H1 (cell line): ENCODE data around the gene WSCD1. TPM values are rescaled to one million over a fixed set of nuclear protein-coding genes. Genes with fewer than 3 reads are reported as not detected.

Experiments
- CTCF ChIA-PET: fragments of 300-600 bp; sonication (Branson Sonifier 250); formaldehyde crosslinking; loops from one replicate; lab custom pipeline; 2021; ENCODE audit not compliant: partially characterized antibody; lab: Charles Lee
- POLR2A ChIA-PET: fragments of 300-600 bp; sonication (Branson Sonifier 250); formaldehyde crosslinking; loops from one replicate; lab custom pipeline; 2021; ENCODE audit warnings: inconsistent platforms; ENCODE audit not compliant: partially characterized antibody; lab: Charles Lee
- DNase-seq, 2 experiments: peaks; one replicate each; pipeline versions ENCODE4 v3.0.0 to v3.0.0-alpha.2; 2010 to 2022; ENCODE audit warnings: low spot score in 2 of 2, low read depth in 1 of 2, mixed read lengths in 1 of 2
- FAIRE-seq: peaks from 2 replicates; lab custom pipeline; 2011; peaks lifted over from hg19 to GRCh38; lab: Jason Lieb, UNC
- H2AFZ ChIP-seq: 2 replicates; pipeline ENCODE4 v1.8.1; 2012; ENCODE audit warnings: low read length, inconsistent platforms
- H2AK5ac ChIP-seq: 2 replicates; pipeline ENCODE4 v1.6.1; 2013; ENCODE audit warnings: low read depth, low read length
- H2BK120ac ChIP-seq: replicated peaks from 2 replicates; pipeline ENCODE3; 2013; ENCODE audit warnings: low read depth, low read length, inconsistent platforms
- H2BK12ac ChIP-seq: 2 replicates; pipeline ENCODE4 v1.6.1; 2013; ENCODE audit warnings: low read depth, low read length
- H2BK15ac ChIP-seq: 2 replicates; pipeline ENCODE4 v1.6.1; 2013; ENCODE audit warnings: low read length
- H2BK20ac ChIP-seq: 2 replicates; pipeline ENCODE4 v1.6.1; 2013; ENCODE audit warnings: low read length
- H2BK5ac ChIP-seq: 2 replicates; pipeline ENCODE4 v1.6.1; 2013; ENCODE audit warnings: low read depth, low read length
- H3K14ac ChIP-seq: 2 replicates; pipeline ENCODE4 v1.6.1; 2013; ENCODE audit warnings: inconsistent platforms; ENCODE audit not compliant: insufficient read length
- H3K18ac ChIP-seq: 2 replicates; pipeline ENCODE4 v1.6.1; 2013; ENCODE audit warnings: low read length; ENCODE audit errors: extremely low read depth
- H3K23ac ChIP-seq: 2 replicates; pipeline ENCODE4 v1.6.1; 2013; ENCODE audit warnings: inconsistent platforms; ENCODE audit not compliant: insufficient read length
- H3K23me2 ChIP-seq: 2 replicates; pipeline ENCODE4 v1.6.1; 2013; ENCODE audit warnings: low read depth, low read length
- H3K27ac ChIP-seq: 2 replicates; pipeline ENCODE4 v1.6.1; 2011; ENCODE audit warnings: low read depth, low read length, inconsistent platforms
- H3K27me3 ChIP-seq, 4 experiments: replicated peaks in 1 of 4; 1 replicate in 1 of 4; 2 replicates in 3 of 4; pipeline versions ENCODE4 v1.6.1 to v1.8.1; 2011 to 2013; ENCODE audit warnings: low read length in 3 of 4, mild to moderate bottlenecking in 3 of 4, inconsistent platforms in 2 of 4, mixed read lengths in 2 of 4, moderate library complexity in 1 of 4; ENCODE audit not compliant: control insufficient read depth in 3 of 4, insufficient read depth in 3 of 4; ENCODE audit errors: extremely low read depth in 1 of 4
- H3K36me3 ChIP-seq, 4 experiments: 2 replicates each; pipeline versions ENCODE4 v1.6.1 to v1.8.1; 2011 to 2013; ENCODE audit warnings: mild to moderate bottlenecking in 4 of 4, low read length in 3 of 4, moderate library complexity in 2 of 4, control low read depth in 1 of 4, inconsistent platforms in 1 of 4; ENCODE audit not compliant: insufficient read depth in 4 of 4, control insufficient read depth in 2 of 4
- H3K4ac ChIP-seq: replicated peaks from 2 replicates; pipeline ENCODE3; 2013; ENCODE audit warnings: low read length, low read depth, mixed read lengths, inconsistent platforms; ENCODE audit not compliant: insufficient read length
- H3K4me1 ChIP-seq, 4 experiments: replicated peaks in 1 of 4; 1 replicate in 1 of 4; 2 replicates in 3 of 4; pipeline versions ENCODE4 v1.6.1 to v1.8.1; 2011 to 2013; ENCODE audit warnings: low read length in 3 of 4, inconsistent platforms in 2 of 4, mixed read lengths in 1 of 4; ENCODE audit not compliant: insufficient read depth in 4 of 4, control insufficient read depth in 3 of 4
- H3K4me2 ChIP-seq, 2 experiments: 2 replicates each; pipeline versions ENCODE4 v1.6.1 to v1.8.1; 2011 to 2013; ENCODE audit warnings: low read depth in 2 of 2, low read length in 2 of 2, control low read depth in 1 of 2, inconsistent platforms in 1 of 2, mild to moderate bottlenecking in 1 of 2; ENCODE audit not compliant: insufficient read depth in 1 of 2
- H3K4me3 ChIP-seq, 4 experiments: fragments of 200-600, 300-600 bp in 1 of 4; sonication (generic), shearing (Covaris generic), sonication (Bioruptor Twin) in 1 of 4; 2 replicates each; pipeline versions ENCODE4 v1.5.1 to v1.8.1; 2011 to 2016; ENCODE audit warnings: low read length in 4 of 4, low read depth in 3 of 4, control low read depth in 2 of 4, inconsistent platforms in 2 of 4, mild to moderate bottlenecking in 2 of 4, mixed read lengths in 1 of 4, moderate library complexity in 1 of 4; ENCODE audit not compliant: insufficient read depth in 2 of 4; ENCODE audit errors: extremely low read depth in 1 of 4
- H3K56ac ChIP-seq: replicated peaks from 2 replicates; pipeline ENCODE3; 2013; ENCODE audit warnings: low read depth, mild to moderate bottlenecking, mixed read lengths, low read length, inconsistent platforms; ENCODE audit not compliant: insufficient read length
- H3K79me1 ChIP-seq: 2 replicates; pipeline ENCODE4 v1.6.1; 2013; ENCODE audit warnings: low read depth, low read length, control low read depth
- H3K79me2 ChIP-seq, 2 experiments: 2 replicates each; pipeline versions ENCODE4 v1.6.1 to v1.8.1; 2012 to 2013; ENCODE audit warnings: low read length in 2 of 2, mild to moderate bottlenecking in 2 of 2, inconsistent platforms in 1 of 2; ENCODE audit not compliant: insufficient read depth in 2 of 2, control insufficient read depth in 1 of 2
- H3K9ac ChIP-seq, 4 experiments: replicated peaks in 1 of 4; 1 replicate in 1 of 4; 2 replicates in 3 of 4; pipeline versions ENCODE4 v1.6.1 to v1.8.1; 2011 to 2013; ENCODE audit warnings: low read depth in 3 of 4, low read length in 3 of 4, control low read depth in 2 of 4, mild to moderate bottlenecking in 2 of 4, moderate library complexity in 2 of 4, inconsistent platforms in 1 of 4; ENCODE audit errors: extremely low read depth in 1 of 4
- H3K9me3 ChIP-seq, 2 experiments: 2 replicates each; pipeline versions ENCODE4 v1.6.1 to v1.8.1; 2012 to 2013; ENCODE audit warnings: mild to moderate bottlenecking in 2 of 2, moderate library complexity in 2 of 2, control low read depth in 1 of 2, inconsistent platforms in 1 of 2, low read depth in 1 of 2, low read length in 1 of 2, mixed read lengths in 1 of 2; ENCODE audit not compliant: insufficient read depth in 2 of 2
- H4K20me1 ChIP-seq, 2 experiments: replicated peaks in 1 of 2; 2 replicates each; pipeline versions ENCODE3 to v1.8.1; 2011 to 2013; ENCODE audit warnings: inconsistent platforms in 2 of 2, low read length in 2 of 2, mild to moderate bottlenecking in 1 of 2; ENCODE audit not compliant: insufficient read depth in 2 of 2, control insufficient read depth in 1 of 2
- H4K5ac ChIP-seq: 2 replicates; pipeline ENCODE4 v1.6.1; 2013; ENCODE audit warnings: low read length, low read depth, mixed read lengths, inconsistent platforms; ENCODE audit not compliant: insufficient read length
- H4K8ac ChIP-seq: 2 replicates; pipeline ENCODE4 v1.8.0; 2013; ENCODE audit warnings: mild to moderate bottlenecking, moderate library complexity, low read length, inconsistent platforms; ENCODE audit not compliant: insufficient read depth; ENCODE audit errors: extremely low read depth
- H4K91ac ChIP-seq: replicated peaks from 2 replicates; pipeline ENCODE3; 2013; ENCODE audit warnings: low read length, mixed read lengths, inconsistent platforms; ENCODE audit not compliant: insufficient read length
- CREB1 ChIP-seq: IDR thresholded peaks from 2 replicates; pipeline ENCODE4 v1.6.1; 2012; ENCODE audit warnings: inconsistent platforms
- KDM4A ChIP-seq: IDR thresholded peaks from one replicate; pipeline ENCODE4 v1.7.1; 2012; ENCODE audit warnings: low read depth, mild to moderate bottlenecking, moderate library complexity, low read length, inconsistent platforms; ENCODE audit not compliant: severe bottlenecking
- POU5F1 ChIP-seq: IDR thresholded peaks from 2 replicates; pipeline ENCODE4 v1.6.1; 2011; ENCODE audit warnings: low read depth, mild to moderate bottlenecking, low read length, moderate library complexity
- RXRA ChIP-seq: IDR thresholded peaks from 2 replicates; pipeline ENCODE4 v1.6.1; 2011; ENCODE audit warnings: low read depth, mild to moderate bottlenecking, low read length, moderate library complexity; ENCODE audit not compliant: insufficient read depth
- SP1 ChIP-seq: IDR thresholded peaks from 2 replicates; pipeline ENCODE4 v1.6.1; 2011; ENCODE audit warnings: low read depth, low read length
- SP4 ChIP-seq: IDR thresholded peaks from 2 replicates; pipeline ENCODE4 v1.6.1; 2012; ENCODE audit warnings: low read length, inconsistent platforms
- SRF ChIP-seq: IDR thresholded peaks from 2 replicates; pipeline ENCODE4 v1.6.1; 2011; ENCODE audit warnings: mild to moderate bottlenecking, low read depth, low read length, moderate library complexity
- WGBS, 2 experiments: shearing (Covaris generic) in 1 of 2; methylation state at CpG; one replicate each; pipeline versions ENCODE4 v1.1.6 to v1.1.7; 2013 to 2015; ENCODE audit warnings: low lambda C conversion rate in 2 of 2, mixed read lengths in 2 of 2, inconsistent platforms in 1 of 2, low coverage in 1 of 2, missing lambda C conversion rate in 1 of 2; ENCODE audit not compliant: insufficient replicate concordance in 2 of 2, insufficient coverage in 1 of 2, insufficient read length in 1 of 2; ENCODE audit errors: extremely low coverage in 1 of 2, missing lambda C conversion rate in 1 of 2; 5-methylcytosine and 5-hydroxymethylcytosine counted together
- polyA plus RNA-seq, 7 experiments: library from polyadenylated mRNA; depleted of rRNA in 3 of 7; stranded (reverse) in 5 of 7; unstranded in 2 of 7; fragments of >200 nt in 5 of 7; fragments of 200-250 nt in 2 of 7; gene quantifications; 1 replicate in 5 of 7; 2 replicates in 1 of 7; 4 replicates in 1 of 7; pipeline versions ENCODE4 v1.2.1 to v1.2.3, GENCODE V29; 2011 to 2013; ENCODE audit warnings: missing spikeins in 2 of 7, mixed read lengths in 2 of 7
- total RNA-seq: library from RNA; stranded (reverse); fragmentation: NEBNext Ultra II Directional; extraction: Animal tissue kit (Norgen Biotek cat#: 25700); gene quantifications from 2 replicates; pipeline ENCODE4 v1.2.1, GENCODE V29; 2021
- TF ChIP-seq, protein P1 (sequence below): IDR thresholded peaks from 2 replicates; pipeline ENCODE4 v1.6.1; 2011; ENCODE audit warnings: low read depth, mild to moderate bottlenecking, low read length; ENCODE audit not compliant: insufficient read depth

WSCD1 gene
- total and polyA plus RNA-seq, 2 of the 8 experiments (the other 6 are each of a cell fraction or from before 2014, with no cell fraction given), result 21.9 to 39.0 TPM

DNA sequence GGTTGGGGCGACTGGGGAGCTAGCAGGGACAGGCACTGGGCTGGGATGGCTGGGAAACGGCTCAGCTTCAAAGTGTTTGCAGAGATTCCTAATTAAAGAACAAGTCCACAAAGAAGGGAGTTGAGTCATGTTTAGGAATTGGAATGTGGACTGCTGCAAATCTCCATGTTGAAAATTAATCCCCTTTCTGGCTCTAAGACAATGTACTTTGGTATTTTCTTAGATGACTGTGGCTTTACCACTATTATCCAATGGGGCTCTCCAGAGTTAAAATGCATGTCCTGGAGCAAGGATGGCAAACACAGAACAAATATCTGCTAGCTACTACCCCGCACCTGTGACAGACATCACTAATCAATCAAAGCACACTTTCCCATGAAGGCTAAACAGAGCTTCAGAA is 22.2 kb upstream of the WSCD1 start:
- Histone ChIP-seq H3K79me1 (no peaks in the 10 kb centered on the region), H4K8ac (no peak overlapping the region), H3K27me3 (no peaks in the 10 kb centered on the region), H2AK5ac (no peak overlapping the region), H3K4me1 (no peaks in the 10 kb centered on the region; a peak in 1 of 7 replicates), H3K14ac (no peak overlapping the region), H3K23ac (no peak overlapping the region), H3K27ac (no peak overlapping the region), H2AFZ (no peak overlapping the region), H2BK12ac (no peak overlapping the region), H3K36me3 (no peaks in the 10 kb centered on the region), H4K5ac (no peak overlapping the region), H2BK5ac (no peak overlapping the region), H3K56ac (no peak overlapping the region), H3K18ac (no peak overlapping the region), H3K4me2 (no peak overlapping the region), H3K9me3 (no peaks in the 10 kb centered on the region), H3K23me2 (no peaks in the 10 kb centered on the region), H3K4ac (no peak overlapping the region), H2BK15ac (no peak overlapping the region), H2BK120ac (no peak overlapping the region), H3K4me3 (no peak overlapping the region), H2BK20ac (no peak overlapping the region), H3K79me2 (no peaks in the 10 kb centered on the region), H4K91ac (no peak overlapping the region), H4K20me1 (no peaks in the 10 kb centered on the region), H3K9ac (no peak overlapping the region)
- ChIA-PET POLR2A (interaction anchor here (0.6 to 1.1 kb wide), 2 partner anchors 24 to 456 kb away, joined by 3 to 4 read pairs; no protein-coding TSS in a partner anchor), CTCF (interaction anchor here (0.8 kb wide), 1 partner anchor 41 kb away, joined by 4 read pairs; no protein-coding TSS in a partner anchor)
- TF ChIP-seq SP4, result no peak
- TF ChIP-seq SP1, result no peak
- TF ChIP-seq POU5F1, result no peak
- TF ChIP-seq, protein P1, sequence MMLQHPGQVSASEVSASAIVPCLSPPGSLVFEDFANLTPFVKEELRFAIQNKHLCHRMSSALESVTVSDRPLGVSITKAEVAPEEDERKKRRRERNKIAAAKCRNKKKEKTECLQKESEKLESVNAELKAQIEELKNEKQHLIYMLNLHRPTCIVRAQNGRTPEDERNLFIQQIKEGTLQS, result no peak
- TF ChIP-seq SRF, result no peak
- no peak for TF ChIP-seq KDM4A
- no peak for TF ChIP-seq RXRA
- no peak for TF ChIP-seq CREB1
- 87% methylated on average over 3 of the region's 3 CpGs; no CpG with 5 or more reads in 1 of the 2 experiments for WGBS, 2 experiments
- DNase-seq (no peak), FAIRE-seq (no peak)
